ENCODE measurements around the gene KCND1.

Gene KCND1

DNA sequence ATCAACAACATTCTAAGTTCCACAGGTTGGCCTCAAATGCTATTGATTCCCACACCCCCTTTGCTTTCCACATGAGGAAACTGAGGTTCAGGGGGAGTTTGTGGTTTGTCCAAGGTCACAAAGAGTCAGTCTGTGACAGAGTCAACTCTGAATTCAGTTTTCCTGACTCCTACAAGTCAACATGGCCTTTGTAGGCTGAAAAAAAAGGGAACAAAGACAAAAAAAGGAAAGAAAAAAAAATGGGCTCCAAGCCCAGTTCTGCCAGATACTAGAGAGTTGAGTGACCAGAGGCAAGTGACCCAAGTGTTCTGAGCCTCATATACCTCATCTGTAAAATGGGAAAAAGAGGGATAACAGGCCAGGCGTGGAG, 36.4 kb downstream of the KCND1 start:
- DNase-seq (ENCODE audit: low read depth) = no peak
- H3K4me3 ChIP-seq (ENCODE audit: control insufficient read depth, low read depth, low read length) = no peak overlapping the region
- TF ChIP-seq, protein P1, sequence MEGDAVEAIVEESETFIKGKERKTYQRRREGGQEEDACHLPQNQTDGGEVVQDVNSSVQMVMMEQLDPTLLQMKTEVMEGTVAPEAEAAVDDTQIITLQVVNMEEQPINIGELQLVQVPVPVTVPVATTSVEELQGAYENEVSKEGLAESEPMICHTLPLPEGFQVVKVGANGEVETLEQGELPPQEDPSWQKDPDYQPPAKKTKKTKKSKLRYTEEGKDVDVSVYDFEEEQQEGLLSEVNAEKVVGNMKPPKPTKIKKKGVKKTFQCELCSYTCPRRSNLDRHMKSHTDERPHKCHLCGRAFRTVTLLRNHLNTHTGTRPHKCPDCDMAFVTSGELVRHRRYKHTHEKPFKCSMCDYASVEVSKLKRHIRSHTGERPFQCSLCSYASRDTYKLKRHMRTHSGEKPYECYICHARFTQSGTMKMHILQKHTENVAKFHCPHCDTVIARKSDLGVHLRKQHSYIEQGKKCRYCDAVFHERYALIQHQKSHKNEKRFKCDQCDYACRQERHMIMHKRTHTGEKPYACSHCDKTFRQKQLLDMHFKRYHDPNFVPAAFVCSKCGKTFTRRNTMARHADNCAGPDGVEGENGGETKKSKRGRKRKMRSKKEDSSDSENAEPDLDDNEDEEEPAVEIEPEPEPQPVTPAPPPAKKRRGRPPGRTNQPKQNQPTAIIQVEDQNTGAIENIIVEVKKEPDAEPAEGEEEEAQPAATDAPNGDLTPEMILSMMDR (IDR thresholded peaks at IDR 0.05; ENCODE audit: control insufficient read depth, insufficient read depth, low read depth, low read length, missing control alignments) = no peak

DNA sequence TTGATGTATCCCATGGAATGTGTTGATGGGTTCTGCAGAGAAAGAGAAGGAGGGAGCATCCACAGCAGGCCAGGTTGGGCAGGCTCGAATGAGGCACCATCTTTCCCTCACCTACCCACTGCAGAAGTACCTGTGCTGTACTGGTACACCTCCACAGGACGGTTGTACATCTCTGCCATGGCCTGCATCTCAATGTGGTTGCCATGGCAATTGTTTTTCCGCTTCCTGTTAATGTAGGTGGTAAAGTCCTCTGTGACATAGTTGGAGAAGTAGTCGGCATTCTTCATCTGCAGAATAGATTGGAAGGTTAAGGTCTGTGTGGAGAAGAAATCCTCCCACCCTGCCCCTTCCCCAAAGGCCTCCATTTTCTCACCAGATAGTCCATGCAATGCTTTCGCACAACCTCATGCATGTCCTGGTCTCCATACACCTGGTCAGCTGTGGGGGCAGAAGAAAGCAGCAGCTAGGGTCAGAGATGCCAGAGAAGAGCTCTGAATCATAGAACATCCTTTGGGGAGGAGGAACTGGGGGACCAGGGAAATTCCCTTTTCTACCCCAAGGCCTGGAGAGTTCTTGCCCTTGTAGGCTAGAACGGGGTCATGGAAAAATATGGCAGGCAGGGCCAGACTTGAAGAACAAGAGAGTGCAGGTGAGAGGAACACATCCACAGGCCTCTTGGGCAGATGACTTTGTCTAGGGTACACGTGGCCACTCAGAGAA, 36.9 kb downstream of the KCND1 start:
- DNase-seq (ENCODE audit: low read depth) = no peak
- H3K4me3 ChIP-seq (ENCODE audit: control insufficient read depth, low read depth, low read length) = no peak overlapping the region
- TF ChIP-seq, protein P1 (IDR thresholded peaks at IDR 0.05; ENCODE audit: control insufficient read depth, insufficient read depth, low read depth, low read length, missing control alignments) = no peak

DNA sequence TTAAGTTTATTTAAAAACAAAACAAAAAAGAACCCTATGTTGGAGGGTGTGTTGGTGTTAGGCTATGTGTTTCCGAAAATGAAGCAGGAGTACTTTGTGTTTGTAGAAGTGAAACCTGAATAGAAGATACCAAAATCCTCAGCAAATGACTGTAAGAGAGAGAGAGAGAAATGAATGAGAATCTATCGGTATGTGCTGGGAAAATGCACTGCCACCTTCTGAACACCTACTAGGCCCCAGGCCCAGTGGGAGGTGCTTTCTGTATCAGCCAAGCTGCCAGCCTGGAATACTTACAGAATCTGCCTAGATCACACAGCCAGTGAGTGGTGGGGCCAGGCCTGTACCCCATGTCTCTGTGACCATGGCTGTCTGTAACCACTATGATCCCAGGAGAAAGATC, 37.9 kb downstream of the KCND1 start:
- TF ChIP-seq, protein P1 (IDR thresholded peaks at IDR 0.05; ENCODE audit: control insufficient read depth, insufficient read depth, low read depth, low read length, missing control alignments) = no peak
- DNase-seq (ENCODE audit: low read depth) = no peak
- no peak overlapping the region for H3K4me3 ChIP-seq (ENCODE audit: control insufficient read depth, low read depth, low read length)

DNA sequence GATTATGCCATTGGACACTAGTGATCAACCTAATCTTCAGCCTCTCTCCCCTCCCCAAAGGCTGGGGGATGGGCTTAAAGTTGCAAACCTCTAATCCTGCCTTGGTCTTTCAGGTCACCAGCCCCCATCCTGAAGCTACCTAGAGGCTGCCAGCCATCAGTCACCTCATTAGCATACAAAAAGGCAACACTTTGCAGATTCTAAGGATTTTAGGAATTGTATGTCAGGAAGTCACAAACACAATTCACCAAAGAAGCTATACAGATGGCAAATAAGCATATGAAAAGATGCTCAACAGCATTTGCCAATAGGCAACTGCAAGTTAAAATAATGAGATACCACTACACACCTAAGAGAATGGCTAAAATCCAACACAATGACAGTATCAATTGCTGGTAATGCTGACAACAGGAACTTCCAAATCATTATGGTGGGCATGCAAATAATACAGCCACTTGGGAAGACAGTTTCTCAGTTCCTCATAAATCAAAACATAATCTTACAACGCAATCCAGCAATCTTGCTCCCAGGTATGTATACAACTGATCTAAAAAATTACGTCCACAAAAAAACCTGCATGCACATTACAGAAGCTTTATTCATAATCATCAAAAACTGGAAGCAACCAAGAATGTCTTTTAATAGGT, 43.8 kb downstream of the KCND1 start:
- DNase-seq (ENCODE audit: low read depth) = no peak
- no peak overlapping the region for H3K4me3 ChIP-seq (ENCODE audit: control insufficient read depth, low read depth, low read length)
- TF ChIP-seq, protein P1 (IDR thresholded peaks at IDR 0.05; ENCODE audit: control insufficient read depth, insufficient read depth, low read depth, low read length, missing control alignments) = no peak

DNA sequence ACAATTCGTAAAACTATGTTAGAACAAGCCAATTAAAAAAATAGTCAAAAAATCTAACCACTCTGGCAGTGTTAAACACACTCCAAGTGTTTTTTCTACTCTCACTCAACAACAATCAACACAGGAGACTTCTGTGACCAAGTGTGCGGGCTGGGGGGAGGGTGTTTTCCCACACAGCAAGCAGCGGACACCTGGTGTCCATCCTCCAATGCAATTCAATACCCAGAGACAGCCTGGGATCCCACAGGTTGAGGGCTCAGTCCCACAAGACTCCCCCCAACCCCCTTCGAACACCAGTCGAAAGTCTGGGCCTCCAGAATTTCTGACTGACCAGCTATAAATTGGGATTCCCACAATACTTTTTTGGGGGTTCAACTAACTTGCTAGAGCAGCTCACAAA, 44.5 kb downstream of the KCND1 start:
- TF ChIP-seq, protein P1 (IDR thresholded peaks at IDR 0.05; ENCODE audit: control insufficient read depth, insufficient read depth, low read depth, low read length, missing control alignments) = no peak
- H3K4me3 ChIP-seq (ENCODE audit: control insufficient read depth, low read depth, low read length) = no peak overlapping the region
- no peak for DNase-seq (ENCODE audit: low read depth)

DNA sequence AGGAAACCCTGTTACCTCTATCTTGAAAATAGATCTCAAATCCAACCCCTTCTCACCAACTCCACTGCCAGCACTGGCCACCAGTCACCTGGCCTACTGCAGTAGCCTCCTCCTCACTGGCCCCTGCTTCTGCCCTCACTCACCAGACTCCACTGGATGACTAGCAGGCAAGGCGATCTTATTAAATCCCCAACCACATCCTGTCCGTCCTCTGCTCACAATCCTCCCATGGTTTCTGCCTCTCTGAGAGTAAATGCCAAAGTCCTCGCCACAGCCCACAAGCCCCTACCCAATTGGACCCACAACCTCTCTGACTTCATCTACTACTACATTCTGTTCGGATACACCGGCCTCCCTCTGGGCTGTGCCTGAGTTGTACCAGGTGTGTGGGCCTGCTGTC, 47.4 kb downstream of the KCND1 start:
- TF ChIP-seq, protein P1 (IDR thresholded peaks at IDR 0.05; ENCODE audit: control insufficient read depth, insufficient read depth, low read depth, low read length, missing control alignments) = no peak
- no peak for DNase-seq (ENCODE audit: low read depth)
- no peak overlapping the region for H3K4me3 ChIP-seq (ENCODE audit: control insufficient read depth, low read depth, low read length)

Measured in AG09309 (cell line).